H9 (cell line): Measurements from ENCODE around the gene KDM1B. TPM values are rescaled to one million over a fixed set of nuclear protein-coding genes. Genes with fewer than 3 reads are reported as not detected.

Experiments used
- DNase-seq: peaks from one replicate; pipeline ENCODE4 v3.0.0-alpha.2; 2017
- H2AFZ ChIP-seq: one replicate; pipeline ENCODE4 v1.6.1; 2013; ENCODE audit warnings: mild to moderate bottlenecking, low read length, control low read depth, moderate library complexity
- H2AK5ac ChIP-seq: 2 replicates; pipeline ENCODE4 v1.6.1; 2013; ENCODE audit warnings: low read length, control low read depth, mixed read lengths; ENCODE audit not compliant: insufficient read length
- H2BK120ac ChIP-seq: one replicate; pipeline ENCODE4 v1.6.1; 2013; ENCODE audit warnings: low read depth, mild to moderate bottlenecking, low read length, control low read depth, inconsistent platforms; ENCODE audit not compliant: poor library complexity, severe bottlenecking
- H2BK12ac ChIP-seq: 2 replicates; pipeline ENCODE4 v1.6.1; 2013; ENCODE audit warnings: low read length, control low read depth, mixed read lengths, low read depth; ENCODE audit not compliant: insufficient read length
- H2BK15ac ChIP-seq: 2 replicates; pipeline ENCODE4 v1.6.1; 2013; ENCODE audit warnings: low read depth, low read length, control low read depth
- H2BK20ac ChIP-seq: one replicate; pipeline ENCODE4 v1.6.1; 2013; ENCODE audit warnings: low read depth, mild to moderate bottlenecking, low read length, control low read depth, inconsistent platforms; ENCODE audit not compliant: poor library complexity, severe bottlenecking
- H2BK5ac ChIP-seq: 2 replicates; pipeline ENCODE4 v1.6.1; 2013; ENCODE audit warnings: low read length, control low read depth, mixed read lengths; ENCODE audit not compliant: insufficient read length
- H3K14ac ChIP-seq: 2 replicates; pipeline ENCODE4 v1.6.1; 2013; ENCODE audit warnings: low read length, control low read depth; ENCODE audit not compliant: insufficient read depth
- H3K18ac ChIP-seq: 2 replicates; pipeline ENCODE4 v1.6.1; 2013; ENCODE audit warnings: low read depth, mild to moderate bottlenecking, mixed read lengths, low read length, control low read depth; ENCODE audit not compliant: insufficient read length
- H3K23ac ChIP-seq: 2 replicates; pipeline ENCODE4 v1.6.1; 2013; ENCODE audit warnings: low read length, control low read depth, mixed read lengths, low read depth; ENCODE audit not compliant: insufficient read length
- H3K23me2 ChIP-seq: 2 replicates; pipeline ENCODE4 v1.6.1; 2013; ENCODE audit warnings: low read depth, mild to moderate bottlenecking, mixed read lengths, low read length, control low read depth; ENCODE audit not compliant: insufficient read length, poor library complexity, severe bottlenecking
- H3K27ac ChIP-seq: 2 replicates; pipeline ENCODE4 v1.5.1; 2013; ENCODE audit warnings: low read length, control low read depth, mixed read lengths, low read depth; ENCODE audit not compliant: insufficient read length
- H3K27me3 ChIP-seq: 2 replicates; pipeline ENCODE4 v1.6.1; 2013; ENCODE audit warnings: low read length, control low read depth, inconsistent platforms; ENCODE audit not compliant: insufficient read depth
- H3K4ac ChIP-seq: 2 replicates; pipeline ENCODE4 v1.6.1; 2013; ENCODE audit warnings: low read depth, mild to moderate bottlenecking, control low read depth, inconsistent platforms, low read length, moderate library complexity
- H3K4me1 ChIP-seq: 2 replicates; pipeline ENCODE4 v1.6.1; 2013; ENCODE audit warnings: low read length, control low read depth, inconsistent platforms; ENCODE audit not compliant: insufficient read depth
- H3K4me2 ChIP-seq: 2 replicates; pipeline ENCODE4 v1.6.1; 2013; ENCODE audit warnings: low read length, control low read depth, mixed read lengths; ENCODE audit not compliant: insufficient read length, insufficient read depth
- H3K56ac ChIP-seq: 2 replicates; pipeline ENCODE4 v1.6.1; 2013; ENCODE audit warnings: low read depth, mild to moderate bottlenecking, mixed read lengths, low read length, control low read depth; ENCODE audit not compliant: insufficient read length
- H3K79me1 ChIP-seq: 2 replicates; pipeline ENCODE4 v1.6.1; 2013; ENCODE audit warnings: low read depth, mild to moderate bottlenecking, moderate library complexity, low read length, control low read depth, inconsistent platforms; ENCODE audit not compliant: insufficient read depth, poor library complexity, severe bottlenecking
- H3K79me2 ChIP-seq: 2 replicates; pipeline ENCODE4 v1.6.1; 2013; ENCODE audit warnings: low read length, control low read depth, inconsistent platforms; ENCODE audit not compliant: insufficient read depth
- H3K9ac ChIP-seq: 2 replicates; pipeline ENCODE4 v1.6.1; 2013; ENCODE audit warnings: low read length, control low read depth, mixed read lengths; ENCODE audit not compliant: insufficient read length; ENCODE audit errors: extremely low read depth
- H3K9me3 ChIP-seq: one replicate; pipeline ENCODE4 v1.6.1; 2013; ENCODE audit warnings: low read depth, low read length, inconsistent platforms; ENCODE audit not compliant: control insufficient read depth
- H3T11ph ChIP-seq: one replicate; pipeline ENCODE4 v1.6.1; 2013; ENCODE audit warnings: mild to moderate bottlenecking, low read length, control low read depth, inconsistent platforms
- H4K20me1 ChIP-seq: one replicate; pipeline ENCODE4 v1.6.1; 2013; ENCODE audit not compliant: control insufficient read depth, insufficient read length, insufficient read depth
- H4K5ac ChIP-seq: 2 replicates; pipeline ENCODE4 v1.6.1; 2013; ENCODE audit warnings: low read depth, mild to moderate bottlenecking, mixed read lengths, low read length, control low read depth; ENCODE audit not compliant: insufficient read length
- H4K8ac ChIP-seq: replicated peaks from 2 replicates; pipeline ENCODE4 v1.6.1; 2013; ENCODE audit warnings: low read length, control low read depth, mixed read lengths, low read depth; ENCODE audit not compliant: insufficient read length
- H4K91ac ChIP-seq: 2 replicates; pipeline ENCODE4 v1.6.1; 2013; ENCODE audit warnings: low read depth, mild to moderate bottlenecking, moderate library complexity, mixed read lengths, low read length, control low read depth; ENCODE audit not compliant: insufficient read length
- H3K27ac Mint-ChIP-seq, 3 experiments: 2 replicates in 2 of 3; 3 replicates in 1 of 3; pipeline ENCODE4 v1.8.0; 2020 to 2021; ENCODE audit warnings: mixed read lengths in 3 of 3, mild to moderate bottlenecking in 1 of 3, moderate library complexity in 1 of 3
- H3K27me3 Mint-ChIP-seq: 2 replicates; pipeline ENCODE4 v1.8.0; 2021; ENCODE audit warnings: low read depth, mild to moderate bottlenecking, moderate library complexity, mixed read lengths
- H3K36me3 Mint-ChIP-seq, 3 experiments: 2 replicates in 2 of 3; 3 replicates in 1 of 3; pipeline ENCODE4 v1.8.0; 2020 to 2021; ENCODE audit warnings: low read depth in 3 of 3, mixed read lengths in 3 of 3; ENCODE audit not compliant: insufficient read depth in 1 of 3
- H3K4me1 Mint-ChIP-seq, 2 experiments: 2 replicates each; pipeline ENCODE4 v1.8.0; 2020; ENCODE audit warnings: mixed read lengths in 2 of 2
- H3K4me3 Mint-ChIP-seq, 2 experiments: 2 replicates in 1 of 2; 3 replicates in 1 of 2; pipeline ENCODE4 v1.8.0; 2020 to 2021; ENCODE audit warnings: mild to moderate bottlenecking in 2 of 2, mixed read lengths in 2 of 2, moderate library complexity in 1 of 2
- H3K9me3 Mint-ChIP-seq, 2 experiments: 2 replicates in 1 of 2; 3 replicates in 1 of 2; pipeline ENCODE4 v1.8.0; 2020; ENCODE audit warnings: mild to moderate bottlenecking in 2 of 2, mixed read lengths in 2 of 2, moderate library complexity in 1 of 2
- CTCF ChIP-seq: fragments of 200-600 bp; sonication (generic); conservative IDR thresholded peaks from 3 replicates; pipeline ENCODE4 v1.8.0; 2021; ENCODE audit warnings: antibody characterized with exemption, mild to moderate bottlenecking
- WGBS: extraction: QIAGEN DNeasy Blood & Tissue Kit; methylation state at CpG from one replicate; pipeline ENCODE4 v1.1.7; 2013; ENCODE audit warnings: missing lambda C conversion rate, low lambda C conversion rate, mixed read lengths; ENCODE audit not compliant: insufficient read length; ENCODE audit errors: extremely low coverage; 5-methylcytosine and 5-hydroxymethylcytosine counted together
- total RNA-seq: library from RNA; stranded (reverse); gene quantifications from 2 replicates; pipeline ENCODE4 v1.2.1, GENCODE V29; 2021

The KDM1B gene
- total RNA-seq, 1 experiment from 2014 or later = 5.4 TPM

- no peak overlapping the region for H4K5ac ChIP-seq
- no peaks in the 10 kb centered on the region for H3K27me3 ChIP-seq
- no peak overlapping the region for H4K8ac ChIP-seq
- H3K4me3 Mint-ChIP-seq = no peak overlapping the region
- DNase-seq = no peak
- H3K36me3 Mint-ChIP-seq = no peaks in the 10 kb centered on the region; a peak in 1 of 7 replicates
- no peak overlapping the region for H2AK5ac ChIP-seq
- WGBS = no CpG with 5 or more reads among the region's 10 CpGs
- no peaks in the 10 kb centered on the region for H3K9me3 ChIP-seq
- H2BK15ac ChIP-seq = no peak overlapping the region
- no peak for TF ChIP-seq CTCF
- no peak overlapping the region for H3K4ac ChIP-seq
- H4K20me1 ChIP-seq = no peaks in the 10 kb centered on the region
- no peak overlapping the region for H2BK12ac ChIP-seq
- H2BK120ac ChIP-seq = no peak overlapping the region
- no peak overlapping the region for H3K18ac ChIP-seq
- H3K56ac ChIP-seq = no peak overlapping the region
- no peak overlapping the region for H4K91ac ChIP-seq
- H3K14ac ChIP-seq = no peak overlapping the region
- no peak overlapping the region for H3T11ph ChIP-seq
- no peak overlapping the region for H3K4me2 ChIP-seq
- H3K23me2 ChIP-seq = peaks cover 2% of the 10 kb centered on the region
- no peak overlapping the region for H3K9ac ChIP-seq
- H3K79me1 ChIP-seq = no peaks in the 10 kb centered on the region
- no peak overlapping the region for H3K27ac Mint-ChIP-seq
- H3K4me1 ChIP-seq = peaks cover 5% of the 10 kb centered on the region; the same call in 1 of the 2 replicates
- no peaks in the 10 kb centered on the region; a peak in 3 of 5 replicates for H3K9me3 Mint-ChIP-seq
- H3K27ac ChIP-seq = no peak overlapping the region
- H3K23ac ChIP-seq = no peak overlapping the region
- H3K27me3 Mint-ChIP-seq = peaks cover 8% of the 10 kb centered on the region
- no peak overlapping the region for H2BK5ac ChIP-seq
- no peaks in the 10 kb centered on the region for H3K79me2 ChIP-seq
- H3K4me1 Mint-ChIP-seq = peaks cover 11 to 13% of the 10 kb centered on the region in 2 experiments
- no peak overlapping the region for H2AFZ ChIP-seq
- H2BK20ac ChIP-seq = no peak overlapping the region
Observed at GRCh38 chr6:18269717-18270116, 114.5 kb downstream of the KDM1B start.
